ENCODE measurements around the gene NWD2. TPM values are rescaled to one million over a fixed set of nuclear protein-coding genes. Genes with fewer than 3 reads are reported as not detected.

Gene NWD2
- polyA plus RNA-seq, 1 donor (not counting 4 experiments of a cell fraction or from before 2014, with no cell fraction given) = 0.10 TPM

DNA sequence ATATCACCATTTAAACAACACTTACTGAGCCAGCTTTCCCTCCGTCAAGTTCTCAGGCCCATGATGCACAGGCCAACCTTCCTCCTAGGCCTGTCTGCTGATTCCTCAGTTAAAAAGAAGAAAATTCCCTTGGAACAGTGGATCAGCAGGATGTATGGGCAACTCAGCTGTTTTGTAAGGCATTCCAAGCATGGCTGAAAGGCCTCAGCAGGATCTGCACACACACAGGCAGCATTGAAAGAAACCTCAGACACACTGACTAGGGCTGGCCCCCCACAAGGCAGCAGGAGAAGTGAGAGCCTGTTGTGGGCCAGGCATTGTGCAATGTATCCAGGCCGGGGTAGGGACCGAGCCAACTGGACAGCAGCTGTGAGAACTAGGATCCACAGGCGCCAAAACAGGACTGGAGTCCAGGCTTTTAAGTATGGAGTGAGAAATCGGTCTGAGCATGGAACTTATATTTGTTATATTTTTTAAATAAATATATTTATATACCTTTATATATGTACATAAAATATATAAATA is 171.4 kb downstream of the NWD2 start:
- Histone ChIP-seq H3K4me1 (ENCODE audit: control insufficient read depth, extremely low read depth, insufficient read depth, low read length) (no peaks in the 10 kb centered on the region), H3K36me3 (ENCODE audit: control insufficient read depth in 2 of 2, extremely low read depth in 1 of 2, insufficient read depth in 2 of 2, low read length in 2 of 2) (no peaks in the 10 kb centered on the region), H4K20me1 (ENCODE audit: control insufficient read depth, extremely low read depth, insufficient read depth, low read length) (no peaks in the 10 kb centered on the region), H3K4me3 (ENCODE audit: control insufficient read depth in 2 of 3, extremely low read depth in 1 of 3, insufficient read depth in 2 of 3, low read depth in 1 of 3, low read length in 3 of 3) (no peak overlapping the region), H3K79me2 (ENCODE audit: control insufficient read depth, insufficient read depth, low read length) (no peaks in the 10 kb centered on the region), H3K9ac (ENCODE audit: control insufficient read depth, extremely low read depth, insufficient read depth, low read length) (no peak overlapping the region), H2AFZ (ENCODE audit: control insufficient read depth, low read length) (no peak overlapping the region), H3K27me3 (ENCODE audit: control insufficient read depth, extremely low read depth, insufficient read depth, low read length) (no peaks in the 10 kb centered on the region), H3K4me2 (ENCODE audit: control insufficient read depth, extremely low read depth, insufficient read depth, low read depth, low read length) (no peak overlapping the region), H3K9me3 (ENCODE audit: control insufficient read depth, low read depth, low read length) (no peaks in the 10 kb centered on the region), H3K9me1 (ENCODE audit: control insufficient read depth, extremely low read depth, insufficient read depth, low read length) (no peaks in the 10 kb centered on the region), H3K27ac (ENCODE audit: control insufficient read depth, insufficient read depth, low read length) (no peak overlapping the region)
- DNase-seq (ENCODE audit: low read depth, low spot score) (no peak), FAIRE-seq (no peak)
- TF ChIP-seq CTCF (optimal IDR thresholded peaks at IDR 0.05 in 1 of 3, IDR thresholded peaks at IDR 0.05 in 1 of 3, conservative IDR thresholded peaks at IDR 0.05 in 1 of 3; ENCODE audit: extremely low read depth in 1 of 3, insufficient read depth in 2 of 3, low read length in 3 of 3) = no peak
- TF ChIP-seq EZH2 (IDR thresholded peaks at IDR 0.05; ENCODE audit: low read length) = no peak
- dilution Hi-C loops (cut with MboI; ENCODE audit: extremely low pct_ligation_motif_present, low sequenced_read_pairs) = no loop called here

GRCh38 chr4:37421614-37422013 is 177.1 kb downstream of the NWD2 start:
- Histone ChIP-seq H3K27ac (ENCODE audit: control insufficient read depth, insufficient read depth, low read length) (no peak overlapping the region), H2AFZ (ENCODE audit: control insufficient read depth, low read length) (no peak overlapping the region), H3K4me2 (ENCODE audit: control insufficient read depth, extremely low read depth, insufficient read depth, low read depth, low read length) (no peak overlapping the region), H3K4me3 (ENCODE audit: control insufficient read depth in 2 of 3, extremely low read depth in 1 of 3, insufficient read depth in 2 of 3, low read depth in 1 of 3, low read length in 3 of 3) (no peak overlapping the region), H3K4me1 (ENCODE audit: control insufficient read depth, extremely low read depth, insufficient read depth, low read length) (no peaks in the 10 kb centered on the region), H3K36me3 (ENCODE audit: control insufficient read depth in 2 of 2, extremely low read depth in 1 of 2, insufficient read depth in 2 of 2, low read length in 2 of 2) (no peaks in the 10 kb centered on the region), H3K9me1 (ENCODE audit: control insufficient read depth, extremely low read depth, insufficient read depth, low read length) (no peaks in the 10 kb centered on the region), H4K20me1 (ENCODE audit: control insufficient read depth, extremely low read depth, insufficient read depth, low read length) (no peaks in the 10 kb centered on the region), H3K9ac (ENCODE audit: control insufficient read depth, extremely low read depth, insufficient read depth, low read length) (no peak overlapping the region), H3K9me3 (ENCODE audit: control insufficient read depth, low read depth, low read length) (no peaks in the 10 kb centered on the region), H3K79me2 (ENCODE audit: control insufficient read depth, insufficient read depth, low read length) (no peaks in the 10 kb centered on the region), H3K27me3 (ENCODE audit: control insufficient read depth, extremely low read depth, insufficient read depth, low read length) (no peaks in the 10 kb centered on the region)
- DNase-seq (ENCODE audit: low read depth, low spot score) (no peak), FAIRE-seq (no peak)
- no peak for TF ChIP-seq EZH2 (IDR thresholded peaks at IDR 0.05; ENCODE audit: low read length)
- TF ChIP-seq CTCF (optimal IDR thresholded peaks at IDR 0.05 in 1 of 3, IDR thresholded peaks at IDR 0.05 in 1 of 3, conservative IDR thresholded peaks at IDR 0.05 in 1 of 3; ENCODE audit: extremely low read depth in 1 of 3, insufficient read depth in 2 of 3, low read length in 3 of 3) = no peak
- dilution Hi-C loops (cut with MboI; ENCODE audit: extremely low pct_ligation_motif_present, low sequenced_read_pairs) = no loop called here

Measured in keratinocyte (primary cell).